ENCODE data around the gene SLC30A2.

DNA sequence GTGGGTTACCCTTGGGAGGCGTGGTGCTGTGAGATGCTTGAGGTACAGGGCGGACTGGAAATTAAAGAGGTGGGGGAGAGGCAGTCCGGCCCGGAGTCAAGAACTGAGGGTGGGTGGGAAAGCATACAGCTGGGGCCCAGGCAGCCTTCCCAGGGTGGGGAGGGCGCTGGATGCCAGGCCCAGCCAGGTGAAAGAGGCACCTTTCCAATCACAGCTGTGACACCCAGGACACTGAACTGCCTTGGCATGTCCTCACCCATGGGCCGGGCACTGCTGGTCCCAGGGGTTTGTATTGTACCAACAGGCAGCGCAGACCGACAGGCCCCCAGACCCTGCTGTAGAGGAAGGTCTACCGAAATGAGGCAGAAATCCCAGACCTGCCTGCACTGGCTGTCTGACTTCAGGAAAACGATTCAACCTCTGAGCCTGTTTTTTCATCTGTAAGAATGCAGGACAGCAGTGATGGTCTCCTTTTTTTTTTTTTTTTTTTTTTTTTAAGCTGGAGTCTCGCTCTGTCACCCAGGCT lies 9.1 kb downstream of the SLC30A2 start:
- TF ChIP-seq ZBTB33 (IDR thresholded peaks at IDR 0.05; ENCODE audit: extremely low read depth, insufficient replicate concordance, low read length), result no peak
- TF ChIP-seq, protein P1, sequence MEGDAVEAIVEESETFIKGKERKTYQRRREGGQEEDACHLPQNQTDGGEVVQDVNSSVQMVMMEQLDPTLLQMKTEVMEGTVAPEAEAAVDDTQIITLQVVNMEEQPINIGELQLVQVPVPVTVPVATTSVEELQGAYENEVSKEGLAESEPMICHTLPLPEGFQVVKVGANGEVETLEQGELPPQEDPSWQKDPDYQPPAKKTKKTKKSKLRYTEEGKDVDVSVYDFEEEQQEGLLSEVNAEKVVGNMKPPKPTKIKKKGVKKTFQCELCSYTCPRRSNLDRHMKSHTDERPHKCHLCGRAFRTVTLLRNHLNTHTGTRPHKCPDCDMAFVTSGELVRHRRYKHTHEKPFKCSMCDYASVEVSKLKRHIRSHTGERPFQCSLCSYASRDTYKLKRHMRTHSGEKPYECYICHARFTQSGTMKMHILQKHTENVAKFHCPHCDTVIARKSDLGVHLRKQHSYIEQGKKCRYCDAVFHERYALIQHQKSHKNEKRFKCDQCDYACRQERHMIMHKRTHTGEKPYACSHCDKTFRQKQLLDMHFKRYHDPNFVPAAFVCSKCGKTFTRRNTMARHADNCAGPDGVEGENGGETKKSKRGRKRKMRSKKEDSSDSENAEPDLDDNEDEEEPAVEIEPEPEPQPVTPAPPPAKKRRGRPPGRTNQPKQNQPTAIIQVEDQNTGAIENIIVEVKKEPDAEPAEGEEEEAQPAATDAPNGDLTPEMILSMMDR (IDR thresholded peaks at IDR 0.05 in 2 of 3, conservative IDR thresholded peaks at IDR 0.05 in 1 of 3; ENCODE audit: borderline replicate concordance in 1 of 3, insufficient read depth in 1 of 3, low read depth in 2 of 3, low read length in 2 of 3), result no peak
